Sciatic nerve (tissue), 2 donors: ENCODE measurements around the gene FBLN5. TPM values are rescaled to one million over a fixed set of nuclear protein-coding genes. Genes with fewer than 3 reads are reported as not detected.
"Not testable (repeated sequence)": the region's sequence is repeated elsewhere in the genome, so short reads cannot be mapped to it uniquely, and the experiment has no call there.

Experiments
- ATAC-seq: fragments of 200-7000 bp; cut with Tn5 transposase; one replicate; pipeline ENCODE4 v1.9.1; 2020; ENCODE audit warnings: mild to moderate bottlenecking, moderate library complexity
- DNase-seq: peaks from one replicate; pipeline ENCODE4 v3.0.0-alpha.2; 2020; ENCODE audit warnings: low spot score
- intact Hi-C: fragments of 100-400 bp; cut with DNase I; formaldehyde crosslinking; loops from one replicate; pipeline ENCODE4 v1.14.2; 2022
- total RNA-seq: library from RNA; stranded (reverse); fragmentation: NEBNext Ultra II Directional; extraction: Animal tissue kit (Norgen Biotek cat#: 25700); gene quantifications from one replicate; pipeline ENCODE4 v1.2.1, GENCODE V29; 2021
- donor health status: DM: no; HTN: no; CAD: no.
- donor health status: DM: no; HTN: no; CAD: no.

Gene FBLN5
- total RNA-seq, 1 donor from 2014 or later: 172 TPM

GRCh38 chr14:91873471-91874415 lies 73.8 kb downstream of the FBLN5 start:
- no peak for DNase-seq
- intact Hi-C loops: no loop called here
- peak; percentile 29 for ATAC-seq

GRCh38 chr14:91872517-91873470 lies 74.7 kb downstream of the FBLN5 start:
- ATAC-seq (peak; percentile 87), DNase-seq (peak; percentile 76)
- intact Hi-C loops: no loop called here

GRCh38 chr14:91872011-91872501 lies 75.4 kb downstream of the FBLN5 start:
- DNase-seq (no peak), ATAC-seq (peak; percentile 46)
- intact Hi-C loops: no loop called here

- ATAC-seq, intact Hi-C loops, DNase-seq: not testable (repeated sequence)
Observed at GRCh38 chr14:91871401-91871800, 76.1 kb downstream of the FBLN5 start.

GRCh38 chr14:91870890-91871289 lies 76.6 kb downstream of the FBLN5 start:
- ATAC-seq (no peak), DNase-seq (no peak)
- intact Hi-C loops: no loop called here

GRCh38 chr14:91870001-91870400 lies 77.5 kb downstream of the FBLN5 start:
- intact Hi-C loops: no loop called here
- ATAC-seq (no peak), DNase-seq (no peak)

GRCh38 chr14:91869556-91869955 lies 77.9 kb downstream of the FBLN5 start:
- ATAC-seq: no peak
- no peak for DNase-seq
- intact Hi-C loops: no loop called here

- intact Hi-C loops: no loop called here
- ATAC-seq (no peak), DNase-seq (no peak)
Observed at GRCh38 chr14:91867316-91867988, 80.0 kb downstream of the FBLN5 start, which contains the start of gene TC2N. TSS of gene TC2N (minus strand) at chr14:91867536. CDS start at chr14:91813769, 53,767 bp downstream.

GRCh38 chr14:91866511-91867295 lies 80.8 kb downstream of the FBLN5 start:
- intact Hi-C loops: no loop called here
- ATAC-seq: peak; percentile 30
- no peak for DNase-seq

- intact Hi-C loops: no loop called here
- ATAC-seq: no peak
- DNase-seq: no peak
Observed at GRCh38 chr14:91866061-91866460, 81.4 kb downstream of the FBLN5 start.

- no peak for ATAC-seq
Observed at GRCh38 chr14:91862417-91862816, 85.1 kb downstream of the FBLN5 start.

GRCh38 chr14:91861091-91861490 lies 86.4 kb downstream of the FBLN5 start:
- intact Hi-C loops: no loop called here
- ATAC-seq: no peak
- DNase-seq: no peak

More at GRCh38 chr14:91862417-91862816, 85.1 kb downstream of the FBLN5 start:
- intact Hi-C loops: no loop called here
- DNase-seq: no peak

- intact Hi-C loops: no loop called here
- no peak for DNase-seq
- ATAC-seq: no peak
Observed at GRCh38 chr14:91860238-91860637, 87.3 kb downstream of the FBLN5 start.

GRCh38 chr14:91858536-91859275 lies 88.8 kb downstream of the FBLN5 start:
- intact Hi-C loops: no loop called here
- ATAC-seq (peak; percentile 79), DNase-seq (no peak)

GRCh38 chr14:91857614-91858013 lies 89.9 kb downstream of the FBLN5 start:
- DNase-seq: no peak
- intact Hi-C loops: no loop called here

GRCh38 chr14:91854327-91854934 lies 93.1 kb downstream of the FBLN5 start:
- intact Hi-C loops: no loop called here
- ATAC-seq (no peak), DNase-seq (no peak)

More at GRCh38 chr14:91857614-91858013, 89.9 kb downstream of the FBLN5 start:
- no peak for ATAC-seq

- ATAC-seq: no peak
Observed at GRCh38 chr14:91851563-91851962, 95.9 kb downstream of the FBLN5 start.

More at GRCh38 chr14:91851563-91851962, 95.9 kb downstream of the FBLN5 start:
- intact Hi-C loops: no loop called here
- DNase-seq: no peak
